Right cardiac atrium (tissue), 5 donors: ENCODE data around the gene SHROOM2. TPM values are rescaled to one million over a fixed set of nuclear protein-coding genes. Genes with fewer than 3 reads are reported as not detected.
A peak's percentile ranks its signal among the peaks of the same experiment; 100 is the strongest.
"Not testable (repeated sequence)": the region's sequence is repeated elsewhere in the genome, so short reads cannot be mapped to it uniquely, and the experiment has no call there.

ENCODE experiments used
- ATAC-seq, 2 donors: fragments of 200-7000 bp; cut with Tn5 transposase; one replicate each; pipeline versions ENCODE4 v1.8.0 to v1.9.1; 2020; ENCODE audit warnings: moderate library complexity in 2 of 2, mild to moderate bottlenecking in 1 of 2
- DNase-seq, 3 donors: peaks; one replicate each; pipeline ENCODE4 v3.0.0-alpha.2; 2020
- H3K27ac ChIP-seq: one replicate; pipeline ENCODE4 v1.5.1; 2013; ENCODE audit warnings: mild to moderate bottlenecking, low read length, control low read depth, moderate library complexity
- H3K27me3 ChIP-seq: one replicate; pipeline ENCODE4 v1.6.1; 2013; ENCODE audit not compliant: control insufficient read depth, insufficient read depth
- H3K4me1 ChIP-seq: one replicate; pipeline ENCODE4 v1.6.1; 2013; ENCODE audit warnings: low read length; ENCODE audit not compliant: control insufficient read depth, insufficient read depth
- H3K4me3 ChIP-seq: one replicate; pipeline ENCODE4 v1.5.1; 2013; ENCODE audit warnings: low read length, control low read depth
- H3K9me3 ChIP-seq: one replicate; pipeline ENCODE4 v1.6.1; 2013; ENCODE audit warnings: low read length; ENCODE audit not compliant: control insufficient read depth
- WGBS: extraction: QIAGEN DNeasy Blood & Tissue Kit; methylation state at CpG from one replicate; pipeline ENCODE4 v1.1.7; 2013; 5-methylcytosine and 5-hydroxymethylcytosine counted together
- intact Hi-C, 4 donors: fragments of 100-400 bp; cut with DNase I; formaldehyde crosslinking; loops; one replicate each; pipeline versions ENCODE4 v1.11.0 to v1.14.0; 2022 to 2023
- polyA plus RNA-seq: library from polyadenylated mRNA; stranded (reverse); fragments of 200-250 nt; gene quantifications from one replicate; pipeline ENCODE4 v1.2.3, GENCODE V29; 2013
- total RNA-seq, 4 donors: library from RNA; stranded (reverse); fragmentation: NEBNext Ultra II Directional; extraction: Animal tissue kit (Norgen Biotek cat#: 25700); gene quantifications; one replicate each; pipeline ENCODE4 v1.2.1, GENCODE V29; 2021
- donor health status: healthy with polysubstance abuse.
- donor health status: DM: no; HTN: yes; CAD: no.
- donor health status: DM: no; HTN: no; CAD: no.
- donor health status: DM: no; HTN: yes; CAD: no; lungs with severe emphysema.
- donor health status: DM: yes; HTN: yes; CAD: no.

Gene SHROOM2
- total and polyA plus RNA-seq, 5 donors = 0.66 to 4.0 (median 2.5) TPM

DNA sequence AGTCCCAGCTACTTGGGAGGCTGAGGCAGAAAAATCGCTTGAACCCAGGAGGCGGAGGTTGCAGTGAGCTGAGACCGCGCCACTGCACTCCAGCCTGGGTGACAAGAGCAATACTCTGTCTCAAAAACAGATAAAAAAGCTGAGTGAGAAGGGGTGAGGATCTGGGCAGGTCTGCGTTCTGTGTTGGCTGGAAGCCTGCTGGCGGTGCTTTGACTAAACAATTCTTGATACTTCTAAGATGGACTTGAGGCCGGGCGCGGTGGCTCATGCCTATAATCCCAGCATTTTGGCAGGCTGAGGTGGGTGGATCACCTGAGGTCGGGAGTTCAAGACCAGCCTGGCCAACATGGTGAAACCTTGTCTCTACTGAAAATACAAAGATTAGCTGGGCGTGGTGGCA lies 72.5 kb downstream of the SHROOM2 start:
- 89% methylated on average over 11 of the region's 11 CpGs for WGBS
- DNase-seq = peak in 1 of 3 donors; percentile 57
- H3K27ac ChIP-seq, H3K4me1 ChIP-seq, H3K27me3 ChIP-seq, intact Hi-C loops, H3K9me3 ChIP-seq, H3K4me3 ChIP-seq: not testable (repeated sequence)
- peak in 1 of 2 donors; percentile 55 for ATAC-seq

DNA sequence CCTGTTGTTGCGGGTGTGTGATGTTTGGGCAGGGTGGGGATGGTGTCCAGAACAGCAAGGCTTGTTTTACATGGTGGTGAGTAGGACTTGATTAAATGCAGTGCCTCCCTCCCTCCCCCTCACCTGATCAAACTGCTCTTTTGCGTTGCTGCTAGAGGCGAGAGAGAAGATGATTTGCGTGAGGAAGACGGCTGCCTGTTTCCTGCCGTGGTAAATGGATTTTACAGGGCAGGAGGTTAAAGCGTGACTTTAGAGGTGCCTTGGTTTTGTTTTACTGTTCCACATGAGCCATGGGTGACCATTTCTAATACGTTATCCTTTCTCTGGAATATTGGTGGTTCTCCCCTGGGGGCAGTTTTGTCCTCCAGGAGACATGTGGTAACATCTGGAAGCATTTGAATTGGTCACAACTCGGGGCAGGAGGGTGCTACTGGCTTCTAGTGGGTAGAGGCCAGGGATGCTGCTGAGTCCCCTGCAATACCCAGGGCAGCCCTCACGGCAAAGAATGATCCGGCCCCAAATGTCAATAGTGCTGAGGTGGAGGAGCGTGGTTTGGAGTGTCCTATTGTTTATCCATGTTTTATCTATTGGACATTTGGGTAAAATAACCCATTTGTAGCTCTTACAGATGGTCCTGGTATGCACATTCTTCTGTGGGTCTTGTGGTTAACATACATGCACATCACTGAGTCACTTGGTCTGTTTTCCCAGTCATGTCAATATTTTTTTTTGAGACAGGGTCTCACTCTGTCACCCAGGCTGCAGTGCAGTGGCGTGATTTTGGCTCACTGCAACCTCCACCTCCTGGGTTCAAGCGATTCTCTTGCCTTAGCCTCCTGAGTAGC lies 73.7 kb downstream of the SHROOM2 start:
- no peak for DNase-seq
- no peaks in the 10 kb centered on the region for H3K4me1 ChIP-seq
- H3K9me3 ChIP-seq = no peaks in the 10 kb centered on the region
- no peak overlapping the region for H3K27ac ChIP-seq
- ATAC-seq = no peak
- no peak overlapping the region for H3K4me3 ChIP-seq
- no peaks in the 10 kb centered on the region for H3K27me3 ChIP-seq
- intact Hi-C loops = no loop called here
- 79% methylated on average over 14 of the region's 14 CpGs for whole genome bisulfite sequencing

DNA sequence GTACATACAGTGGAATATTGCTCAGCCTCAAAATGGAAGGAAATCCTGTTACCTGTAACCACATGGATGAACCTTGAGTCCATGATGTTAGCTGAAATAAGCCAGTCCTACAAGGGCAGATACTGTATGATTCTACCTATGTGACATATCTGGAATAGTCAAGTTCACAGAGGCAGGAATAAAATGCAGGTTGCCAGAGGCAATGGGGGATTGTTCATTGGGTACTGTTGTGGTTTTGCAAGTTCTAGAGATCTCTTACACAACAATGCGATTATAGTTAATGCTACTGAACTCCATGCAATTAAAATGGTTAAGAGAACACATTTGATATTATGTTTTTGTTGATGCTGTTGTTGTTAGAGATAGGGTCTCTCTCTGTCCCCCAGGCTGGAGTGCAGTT lies 74.6 kb downstream of the SHROOM2 start:
- intact Hi-C loops = no loop called here
- DNase-seq (no peak), ATAC-seq (no peak)
- no peak overlapping the region for H3K4me3 ChIP-seq
- WGBS = 81% methylated on average over 1 of the region's 1 CpG
- H3K9me3 ChIP-seq = no peaks in the 10 kb centered on the region
- H3K27me3 ChIP-seq = no peaks in the 10 kb centered on the region
- H3K27ac ChIP-seq = no peak overlapping the region
- H3K4me1 ChIP-seq = no peaks in the 10 kb centered on the region

DNA sequence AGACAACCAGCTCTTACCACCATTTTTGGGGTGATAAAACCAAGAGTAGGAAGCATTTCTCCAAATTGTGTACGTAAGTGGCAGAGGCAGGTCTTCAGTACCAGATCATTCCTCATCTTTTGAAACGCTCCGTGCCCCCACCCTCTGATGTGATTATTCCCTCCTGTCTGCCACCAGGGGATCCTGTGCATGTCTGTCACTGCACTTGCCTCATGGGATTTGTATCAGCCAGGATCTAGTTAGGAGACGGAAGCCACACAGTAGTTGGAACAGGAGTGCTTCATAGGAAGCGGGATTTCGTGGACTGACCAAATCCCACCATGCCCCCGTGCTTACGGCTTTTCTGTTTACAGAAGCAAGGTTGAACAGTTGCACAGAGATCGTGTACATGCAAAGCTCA lies 75.5 kb downstream of the SHROOM2 start:
- Histone ChIP-seq H3K9me3 (no peaks in the 10 kb centered on the region), H3K4me3 (no peak overlapping the region), H3K27me3 (no peaks in the 10 kb centered on the region), H3K27ac (no peak overlapping the region), H3K4me1 (no peaks in the 10 kb centered on the region)
- WGBS = 84% methylated on average over 9 of the region's 9 CpGs
- ATAC-seq (no peak), DNase-seq (no peak)
- intact Hi-C loops = no loop called here

DNA sequence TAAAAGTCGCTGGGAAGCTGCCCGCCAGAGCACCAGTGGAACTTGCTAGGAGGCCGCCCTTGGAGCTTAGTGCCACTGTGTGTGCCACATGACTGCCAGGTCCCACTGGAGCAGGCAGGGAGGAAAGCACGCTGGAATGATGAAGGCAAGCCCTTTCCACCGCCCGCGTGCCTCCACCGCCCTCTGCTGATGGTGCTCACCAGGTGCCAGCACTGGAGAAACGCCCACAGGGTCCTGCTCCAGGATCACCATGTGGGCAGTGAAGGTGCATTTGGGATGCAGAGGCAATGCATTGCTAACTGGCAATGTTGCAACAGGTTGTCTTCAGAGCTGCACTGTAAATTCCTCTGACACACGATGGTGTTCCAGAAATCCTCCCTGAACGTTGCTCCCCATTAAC lies 76.3 kb downstream of the SHROOM2 start:
- ATAC-seq (no peak), DNase-seq (no peak)
- Histone ChIP-seq H3K4me1 (no peaks in the 10 kb centered on the region), H3K4me3 (no peak overlapping the region), H3K27me3 (no peaks in the 10 kb centered on the region), H3K27ac (no peak overlapping the region), H3K9me3 (no peaks in the 10 kb centered on the region)
- WGBS = 95% methylated on average over 11 of the region's 11 CpGs
- intact Hi-C loops = no loop called here

DNA sequence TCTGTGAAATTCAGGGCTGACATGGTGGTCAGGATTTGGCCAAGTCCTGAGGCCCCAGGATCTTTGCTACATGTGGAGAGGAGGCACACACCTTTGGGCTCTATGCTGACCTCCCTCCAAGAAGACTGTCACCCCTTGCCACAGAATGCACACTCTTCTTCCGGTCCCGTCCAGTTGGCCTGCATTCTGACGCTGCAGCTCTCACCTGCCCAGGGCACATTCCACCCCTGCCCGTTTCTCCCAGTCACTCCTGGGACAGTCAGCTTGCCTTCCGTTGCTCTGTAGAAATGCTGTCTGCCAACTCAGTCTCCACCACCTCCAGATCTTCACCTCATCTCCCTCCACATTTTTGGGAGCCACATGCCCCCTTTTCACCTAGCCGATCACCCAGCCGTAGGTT lies 76.7 kb downstream of the SHROOM2 start:
- Histone ChIP-seq H3K27ac (no peak overlapping the region), H3K4me1 (no peaks in the 10 kb centered on the region), H3K27me3 (no peaks in the 10 kb centered on the region), H3K9me3 (no peaks in the 10 kb centered on the region), H3K4me3 (no peak overlapping the region)
- DNase-seq (no peak), ATAC-seq (no peak)
- intact Hi-C loops = no loop called here
- WGBS = 96% methylated on average over 7 of the region's 7 CpGs

DNA sequence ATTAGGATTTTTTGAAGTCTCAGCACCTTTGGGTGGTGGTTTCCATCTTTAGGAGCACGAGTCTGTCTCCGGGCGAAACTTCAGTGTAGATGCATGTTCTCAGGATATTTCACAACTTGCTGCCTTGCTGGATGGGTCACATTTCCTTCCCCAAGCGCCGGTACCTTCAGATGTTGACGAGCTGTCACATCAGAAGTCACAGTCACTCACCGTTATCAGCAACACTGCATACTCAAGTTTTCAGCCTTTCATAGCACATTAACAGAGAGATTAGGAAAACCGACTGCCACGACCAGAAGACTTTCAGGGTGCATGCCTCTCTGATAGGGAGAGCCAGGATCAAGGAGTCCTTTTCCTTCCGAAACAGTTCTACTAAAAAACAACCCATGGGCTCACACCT lies 77.8 kb downstream of the SHROOM2 start:
- Histone ChIP-seq H3K4me1 (no peaks in the 10 kb centered on the region), H3K4me3 (no peak overlapping the region), H3K9me3 (no peaks in the 10 kb centered on the region), H3K27ac (no peak overlapping the region), H3K27me3 (no peaks in the 10 kb centered on the region)
- ATAC-seq (no peak), DNase-seq (no peak)
- intact Hi-C loops = no loop called here
- WGBS = 58% methylated on average over 10 of the region's 10 CpGs

DNA sequence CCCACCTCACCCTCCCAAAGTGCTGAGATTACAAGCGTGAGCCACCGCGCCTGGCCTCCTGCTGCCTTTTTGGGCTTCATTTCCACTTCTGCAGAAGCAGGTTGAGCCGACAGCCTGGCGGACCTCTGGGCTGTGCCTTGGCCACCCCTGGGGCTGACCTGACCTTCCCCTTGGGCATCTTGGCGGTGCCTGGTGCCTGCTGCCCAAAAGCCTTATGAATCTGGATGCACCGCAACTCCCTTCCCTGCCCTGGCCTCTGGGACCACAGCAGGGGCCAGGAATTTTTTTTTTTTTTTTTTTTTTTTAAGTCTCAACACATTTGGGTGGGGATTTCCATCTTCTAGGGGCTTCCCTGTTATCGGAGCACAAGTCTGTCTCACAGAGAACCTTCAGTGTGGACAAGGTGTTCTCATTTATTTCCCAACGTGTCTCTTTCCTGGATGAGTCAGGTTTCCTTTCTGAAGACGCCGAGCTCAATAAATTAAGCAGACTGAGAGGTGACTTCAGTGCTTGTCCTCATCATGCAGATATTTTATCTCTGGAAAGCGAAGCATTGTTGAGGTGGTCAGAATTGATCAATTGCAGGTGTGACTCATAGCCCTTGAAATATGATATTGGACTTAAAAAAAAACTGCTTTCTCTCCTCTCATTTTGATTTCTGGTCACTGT lies 79.7 kb downstream of the SHROOM2 start:
- ATAC-seq (peak in 1 of 2 donors; percentile 69), DNase-seq (no peak)
- WGBS = 79% methylated on average over 12 of the region's 12 CpGs
- H3K4me1 ChIP-seq = no peaks in the 10 kb centered on the region
- H3K4me3 ChIP-seq = no peak overlapping the region
- intact Hi-C loops = no loop called here
- peak overlapping the region; percentile 59 for H3K27ac ChIP-seq
- H3K27me3 ChIP-seq = no peaks in the 10 kb centered on the region
- H3K9me3 ChIP-seq = no peaks in the 10 kb centered on the region

DNA sequence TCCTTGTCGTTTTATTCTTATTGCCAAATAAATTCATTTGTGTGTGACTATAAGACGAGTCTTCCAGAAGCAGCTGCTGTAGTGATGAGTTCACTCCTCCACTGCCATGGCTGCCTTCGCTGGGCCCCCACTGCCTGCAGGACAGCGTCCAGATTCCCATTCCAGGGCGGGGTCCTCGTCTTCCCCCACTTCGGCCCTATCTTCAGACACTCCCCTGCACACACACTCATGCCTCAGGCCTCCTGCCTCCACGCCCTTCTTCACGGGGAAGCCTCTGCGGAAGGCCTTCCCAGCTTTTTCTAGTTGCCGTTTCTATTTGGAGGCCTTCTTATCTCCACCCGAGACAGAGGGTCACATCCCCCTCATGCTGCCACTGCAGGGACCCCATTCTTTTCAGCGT lies 80.4 kb downstream of the SHROOM2 start:
- ATAC-seq = peak; percentile 71 to 93
- no peaks in the 10 kb centered on the region for H3K9me3 ChIP-seq
- no peak overlapping the region for H3K4me3 ChIP-seq
- H3K4me1 ChIP-seq = no peaks in the 10 kb centered on the region
- intact Hi-C loops = no loop called here
- H3K27me3 ChIP-seq = no peaks in the 10 kb centered on the region
- H3K27ac ChIP-seq = peak overlapping the region; percentile 59
- DNase-seq = peak in 2 of 3 donors; percentile 42 to 55
- WGBS = 37% methylated on average over 13 of the region's 13 CpGs

DNA sequence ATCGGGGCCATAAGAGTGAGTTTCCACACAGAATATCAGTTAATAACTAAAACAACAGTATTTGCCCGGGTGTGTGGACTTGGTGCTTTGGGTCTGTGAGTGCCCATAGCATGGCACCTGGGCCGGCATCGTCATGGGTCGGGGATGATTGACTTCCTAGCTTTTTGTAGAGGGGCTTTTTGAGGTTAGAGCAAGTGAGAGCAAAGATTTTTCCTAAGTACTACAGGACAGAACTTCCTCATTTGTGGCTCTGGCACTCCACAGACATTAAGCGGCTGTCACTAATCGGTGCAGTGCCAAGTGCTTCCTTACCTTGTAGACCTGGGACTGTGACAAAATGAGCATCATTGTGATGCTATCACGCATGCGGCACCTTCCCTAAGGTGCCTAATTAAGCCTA lies 81.0 kb downstream of the SHROOM2 start:
- WGBS = 52% methylated on average over 9 of the region's 9 CpGs
- ATAC-seq (peak in 1 of 2 donors; percentile 36), DNase-seq (no peak)
- no peaks in the 10 kb centered on the region for H3K27me3 ChIP-seq
- peak overlapping the region; percentile 53 for H3K27ac ChIP-seq
- intact Hi-C loops = no loop called here
- H3K4me3 ChIP-seq = no peak overlapping the region
- H3K4me1 ChIP-seq = no peaks in the 10 kb centered on the region
- no peaks in the 10 kb centered on the region for H3K9me3 ChIP-seq

DNA sequence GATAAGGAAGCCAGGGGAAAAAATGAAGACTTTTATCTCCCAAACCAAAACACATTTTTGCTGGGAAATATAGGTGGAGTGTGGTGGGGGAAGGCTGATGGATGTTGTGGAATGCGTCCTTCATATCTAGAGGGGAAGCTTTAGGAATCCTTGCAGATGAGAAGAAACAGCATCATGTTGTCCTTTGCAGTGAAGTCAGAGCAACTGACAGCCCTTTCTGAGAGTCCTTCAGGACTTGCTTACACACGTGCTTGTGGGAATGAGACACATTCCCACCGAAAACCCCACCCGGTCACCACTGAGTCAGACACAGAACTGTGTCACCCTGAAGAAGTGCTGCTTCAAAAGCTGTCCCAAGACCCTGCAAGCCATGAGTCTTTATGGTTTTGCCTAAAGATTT lies 81.5 kb downstream of the SHROOM2 start:
- Histone ChIP-seq H3K4me1 (no peaks in the 10 kb centered on the region), H3K4me3 (no peak overlapping the region), H3K9me3 (no peaks in the 10 kb centered on the region), H3K27ac (no peak overlapping the region), H3K27me3 (no peaks in the 10 kb centered on the region)
- no peak for ATAC-seq
- WGBS = 49% methylated on average over 4 of the region's 4 CpGs
- no peak for DNase-seq
- intact Hi-C loops = no loop called here
